ENCODE measurements around the gene NUCKS1. TPM values are rescaled to one million over a fixed set of nuclear protein-coding genes. Genes with fewer than 3 reads are reported as not detected.

Gene NUCKS1
- total RNA-seq, 2 donors from 2014 or later, result 117 to 123 TPM

DNA sequence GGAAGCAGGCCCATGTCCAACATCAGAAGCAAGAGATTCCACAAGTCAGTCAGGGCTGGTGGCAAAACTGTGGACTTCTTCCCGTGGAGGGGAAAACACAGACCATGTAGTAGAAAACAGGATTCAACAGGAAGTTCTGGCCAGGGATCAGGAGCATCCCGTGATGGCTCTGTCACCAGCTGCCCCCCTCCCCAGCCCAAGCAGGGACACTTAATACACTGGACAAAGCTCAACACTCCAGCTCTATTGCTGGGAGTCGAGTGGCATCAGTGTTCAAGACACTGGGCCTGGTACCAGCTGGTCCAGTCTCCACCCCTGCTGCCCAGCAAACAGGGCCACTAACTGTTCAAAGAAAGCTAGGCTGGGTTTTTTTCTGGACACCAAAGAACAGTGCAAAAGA is 73.4 kb downstream of the NUCKS1 start:
- Histone ChIP-seq H3K27me3 (no peaks in the 10 kb centered on the region), H3K4me3 (no peak overlapping the region), H3K9ac (ENCODE audit: low read depth in 2 of 2, low read length in 2 of 2) (peak overlapping the region in 1 of 2 donors; percentile 77), H3K27ac (peak overlapping the region; percentile 67), H3K36me3 (no peaks in the 10 kb centered on the region), H3K4me1 (peaks cover 14% of the 10 kb centered on the region), H3K9me3 (no peaks in the 10 kb centered on the region)
- DNase-seq, result peak; percentile 34
- intact Hi-C loops (cut with DNase I), result no loop called here
- TF ChIP-seq, protein P1, sequence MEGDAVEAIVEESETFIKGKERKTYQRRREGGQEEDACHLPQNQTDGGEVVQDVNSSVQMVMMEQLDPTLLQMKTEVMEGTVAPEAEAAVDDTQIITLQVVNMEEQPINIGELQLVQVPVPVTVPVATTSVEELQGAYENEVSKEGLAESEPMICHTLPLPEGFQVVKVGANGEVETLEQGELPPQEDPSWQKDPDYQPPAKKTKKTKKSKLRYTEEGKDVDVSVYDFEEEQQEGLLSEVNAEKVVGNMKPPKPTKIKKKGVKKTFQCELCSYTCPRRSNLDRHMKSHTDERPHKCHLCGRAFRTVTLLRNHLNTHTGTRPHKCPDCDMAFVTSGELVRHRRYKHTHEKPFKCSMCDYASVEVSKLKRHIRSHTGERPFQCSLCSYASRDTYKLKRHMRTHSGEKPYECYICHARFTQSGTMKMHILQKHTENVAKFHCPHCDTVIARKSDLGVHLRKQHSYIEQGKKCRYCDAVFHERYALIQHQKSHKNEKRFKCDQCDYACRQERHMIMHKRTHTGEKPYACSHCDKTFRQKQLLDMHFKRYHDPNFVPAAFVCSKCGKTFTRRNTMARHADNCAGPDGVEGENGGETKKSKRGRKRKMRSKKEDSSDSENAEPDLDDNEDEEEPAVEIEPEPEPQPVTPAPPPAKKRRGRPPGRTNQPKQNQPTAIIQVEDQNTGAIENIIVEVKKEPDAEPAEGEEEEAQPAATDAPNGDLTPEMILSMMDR (IDR thresholded peaks at IDR 0.05), result no peak

GRCh38 chr1:205676002-205676401 is 74.0 kb downstream of the NUCKS1 start:
- H3K27me3 ChIP-seq, result no peaks in the 10 kb centered on the region
- no peak overlapping the region for H3K4me3 ChIP-seq
- H3K9me3 ChIP-seq, result no peaks in the 10 kb centered on the region
- no peaks in the 10 kb centered on the region for H3K36me3 ChIP-seq
- peak; percentile 78 for DNase-seq
- intact Hi-C loops (cut with DNase I), result no loop called here
- H3K27ac ChIP-seq, result peak overlapping the region; percentile 67
- peak overlapping the region in 1 of 2 donors; percentile 77 for H3K9ac ChIP-seq (ENCODE audit: low read depth in 2 of 2, low read length in 2 of 2)
- H3K4me1 ChIP-seq, result peaks cover 14% of the 10 kb centered on the region
- TF ChIP-seq, protein P1 (IDR thresholded peaks at IDR 0.05), result no peak

- H3K4me3 ChIP-seq, result no peak overlapping the region
- no peaks in the 10 kb centered on the region for H3K27me3 ChIP-seq
- TF ChIP-seq, protein P1 (IDR thresholded peaks at IDR 0.05), result no peak
- no peak for DNase-seq
- H3K9me3 ChIP-seq, result no peaks in the 10 kb centered on the region
- peak overlapping the region; percentile 67 for H3K27ac ChIP-seq
- peak overlapping the region in 1 of 2 donors; percentile 77 for H3K9ac ChIP-seq (ENCODE audit: low read depth in 2 of 2, low read length in 2 of 2)
- intact Hi-C loops (cut with DNase I), result no loop called here
- no peaks in the 10 kb centered on the region for H3K36me3 ChIP-seq
- peaks cover 14% of the 10 kb centered on the region for H3K4me1 ChIP-seq
Measured at GRCh38 chr1:205675247-205675646, 74.7 kb downstream of the NUCKS1 start.

- Histone ChIP-seq H3K36me3 (no peaks in the 10 kb centered on the region), H3K4me1 (peaks cover 24% of the 10 kb centered on the region), H3K9ac (ENCODE audit: low read depth in 2 of 2, low read length in 2 of 2) (peak overlapping the region in 1 of 2 donors; percentile 19), H3K4me3 (no peak overlapping the region), H3K9me3 (no peaks in the 10 kb centered on the region), H3K27ac (no peak overlapping the region), H3K27me3 (no peaks in the 10 kb centered on the region)
- intact Hi-C loops (cut with DNase I), result no loop called here
- peak; percentile 26 for DNase-seq
- TF ChIP-seq, protein P1 (IDR thresholded peaks at IDR 0.05), result no peak
Measured at GRCh38 chr1:205672970-205673369, 77.0 kb downstream of the NUCKS1 start.

- H3K4me1 ChIP-seq, result peaks cover 19% of the 10 kb centered on the region
- intact Hi-C loops (cut with DNase I), result no loop called here
- no peak overlapping the region for H3K27ac ChIP-seq
- no peaks in the 10 kb centered on the region for H3K9me3 ChIP-seq
- TF ChIP-seq, protein P1 (IDR thresholded peaks at IDR 0.05), result peak; percentile 28
- H3K27me3 ChIP-seq, result no peaks in the 10 kb centered on the region
- no peak overlapping the region for H3K4me3 ChIP-seq
- no peaks in the 10 kb centered on the region for H3K36me3 ChIP-seq
- no peak for DNase-seq
- peak overlapping the region in 1 of 2 donors; percentile 19 for H3K9ac ChIP-seq (ENCODE audit: low read depth in 2 of 2, low read length in 2 of 2)
Measured at GRCh38 chr1:205672395-205672889, 77.5 kb downstream of the NUCKS1 start.
